Muscle layer of duodenum (tissue), 2 donors: Measurements from ENCODE around the gene HOXC12.

Experiments
- H3K27ac ChIP-seq: one replicate; pipeline ENCODE4 v1.7.0; 2013; ENCODE audit warnings: mild to moderate bottlenecking, low read length
- H3K27me3 ChIP-seq: one replicate; pipeline ENCODE4 v1.7.0; 2013; ENCODE audit warnings: low read depth, mild to moderate bottlenecking, control low read depth, low read length
- H3K36me3 ChIP-seq, 2 donors: one replicate each; pipeline ENCODE4 v1.7.0; 2013; ENCODE audit warnings: low read length in 2 of 2, control low read depth in 1 of 2, mild to moderate bottlenecking in 1 of 2; ENCODE audit not compliant: insufficient read depth in 2 of 2, control insufficient read depth in 1 of 2
- H3K4me1 ChIP-seq, 2 donors: one replicate each; pipeline ENCODE4 v1.7.0; 2013; ENCODE audit warnings: low read length in 2 of 2, mild to moderate bottlenecking in 2 of 2, control low read depth in 1 of 2, moderate library complexity in 1 of 2; ENCODE audit not compliant: insufficient read depth in 2 of 2, control insufficient read depth in 1 of 2
- H3K4me3 ChIP-seq, 2 donors: one replicate each; pipeline ENCODE4 v1.7.0; 2013; ENCODE audit warnings: low read length in 2 of 2, low read depth in 1 of 2, mild to moderate bottlenecking in 1 of 2
- H3K9me3 ChIP-seq, 2 donors: one replicate each; pipeline ENCODE4 v1.7.0; 2013; ENCODE audit warnings: low read length in 2 of 2, control low read depth in 1 of 2, mild to moderate bottlenecking in 1 of 2; ENCODE audit not compliant: control insufficient read depth in 1 of 2
- donor health status: healthy.

The HOXC12 gene

GRCh38 chr12:53952335-53952694 is 2.4 kb upstream of the HOXC12 start:
- Histone ChIP-seq H3K4me3 (no peak overlapping the region), H3K27ac (no peak overlapping the region), H3K36me3 (no peaks in the 10 kb centered on the region), H3K9me3 (peaks cover 0 to 5% of the 10 kb centered on the region in 2 donors), H3K27me3 (peaks cover 92% of the 10 kb centered on the region), H3K4me1 (peaks cover 0 to 21% of the 10 kb centered on the region in 2 donors)

GRCh38 chr12:53952871-53953734 is 1.6 kb upstream of the HOXC12 start:
- no peaks in the 10 kb centered on the region for H3K36me3 ChIP-seq
- H3K9me3 ChIP-seq, result peaks cover 0 to 5% of the 10 kb centered on the region in 2 donors
- H3K4me3 ChIP-seq, result no peak overlapping the region
- peaks cover 0 to 21% of the 10 kb centered on the region in 2 donors for H3K4me1 ChIP-seq
- H3K27me3 ChIP-seq, result peaks cover 92% of the 10 kb centered on the region
- H3K27ac ChIP-seq, result no peak overlapping the region

DNA sequence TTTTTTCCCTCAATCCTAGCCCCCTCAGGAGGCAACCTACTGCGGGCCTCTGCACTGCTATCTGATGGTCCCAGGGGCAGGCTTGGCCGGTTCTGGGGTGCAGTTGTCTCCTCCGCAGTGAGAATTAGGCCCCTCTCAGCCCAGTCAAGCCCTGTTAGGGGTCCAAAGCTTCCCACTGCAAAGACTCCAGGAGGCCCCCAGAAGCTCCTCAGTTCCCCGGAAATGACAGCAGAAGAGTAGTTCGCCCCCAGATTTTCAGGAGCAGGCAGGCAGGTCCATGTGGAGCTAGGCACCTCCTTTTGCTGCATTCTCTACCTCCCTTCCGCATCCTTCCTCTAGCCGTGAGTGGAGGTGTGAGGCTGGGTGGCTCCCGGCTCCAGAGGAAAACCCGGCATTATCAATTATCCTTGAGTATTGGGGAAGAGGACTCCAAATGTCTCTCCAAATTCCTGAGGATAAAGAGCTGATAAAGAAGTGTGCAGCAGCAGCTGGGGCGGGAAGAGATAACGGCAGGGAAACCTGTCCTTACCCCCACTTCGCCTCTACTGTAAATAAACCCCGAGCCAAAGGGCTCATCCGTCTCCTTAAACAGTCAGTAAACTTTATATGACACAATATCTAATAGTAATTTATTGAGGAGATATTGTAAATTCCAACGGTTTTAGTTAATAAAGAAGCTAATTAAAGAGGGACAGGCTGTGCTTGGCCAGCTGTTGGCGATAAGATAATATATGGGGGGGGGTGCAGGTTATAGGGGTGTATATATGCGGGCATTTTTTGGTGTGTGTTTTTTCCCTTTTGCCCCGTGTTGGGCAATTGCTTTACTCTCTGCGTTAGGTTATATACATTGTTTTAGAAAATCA is 641 bp upstream of the HOXC12 start:
- H3K9me3 ChIP-seq, result peaks cover 0 to 5% of the 10 kb centered on the region in 2 donors
- peaks cover 95% of the 10 kb centered on the region for H3K27me3 ChIP-seq
- H3K27ac ChIP-seq, result no peak overlapping the region
- no peaks in the 10 kb centered on the region for H3K36me3 ChIP-seq
- peaks cover 0 to 21% of the 10 kb centered on the region in 2 donors for H3K4me1 ChIP-seq
- H3K4me3 ChIP-seq, result no peak overlapping the region

DNA sequence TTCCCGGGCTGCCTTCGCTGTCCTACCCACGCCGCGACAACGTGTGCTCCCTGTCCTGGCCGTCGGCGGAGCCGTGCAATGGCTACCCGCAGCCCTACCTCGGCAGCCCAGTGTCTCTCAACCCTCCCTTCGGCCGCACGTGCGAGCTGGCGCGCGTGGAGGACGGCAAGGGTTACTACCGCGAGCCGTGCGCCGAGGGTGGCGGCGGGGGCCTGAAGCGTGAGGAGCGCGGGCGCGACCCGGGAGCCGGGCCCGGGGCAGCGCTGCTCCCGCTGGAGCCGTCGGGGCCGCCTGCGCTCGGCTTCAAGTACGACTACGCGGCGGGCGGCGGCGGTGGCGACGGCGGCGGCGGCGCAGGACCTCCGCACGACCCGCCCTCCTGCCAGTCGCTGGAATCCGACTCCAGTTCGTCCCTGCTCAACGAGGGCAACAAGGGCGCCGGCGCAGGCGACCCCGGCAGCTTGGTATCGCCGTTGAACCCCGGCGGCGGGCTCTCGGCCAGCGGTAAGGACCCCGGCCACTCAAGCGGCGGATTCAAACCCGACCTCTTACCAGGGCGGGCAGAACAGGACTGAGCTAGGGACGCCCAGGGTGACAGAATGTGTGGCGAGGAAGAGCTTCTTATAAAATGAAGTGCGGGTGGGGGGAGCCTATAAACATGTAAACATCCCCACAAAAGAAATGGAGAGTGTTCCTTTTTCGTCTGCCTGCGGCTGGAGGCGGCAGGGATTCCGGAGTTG is 503 bp downstream of the HOXC12 start:
- Histone ChIP-seq H3K36me3 (no peaks in the 10 kb centered on the region), H3K4me3 (no peak overlapping the region), H3K27me3 (peaks cover 96% of the 10 kb centered on the region), H3K4me1 (peaks cover 0 to 21% of the 10 kb centered on the region in 2 donors), H3K9me3 (peaks cover 0 to 5% of the 10 kb centered on the region in 2 donors), H3K27ac (no peak overlapping the region)

DNA sequence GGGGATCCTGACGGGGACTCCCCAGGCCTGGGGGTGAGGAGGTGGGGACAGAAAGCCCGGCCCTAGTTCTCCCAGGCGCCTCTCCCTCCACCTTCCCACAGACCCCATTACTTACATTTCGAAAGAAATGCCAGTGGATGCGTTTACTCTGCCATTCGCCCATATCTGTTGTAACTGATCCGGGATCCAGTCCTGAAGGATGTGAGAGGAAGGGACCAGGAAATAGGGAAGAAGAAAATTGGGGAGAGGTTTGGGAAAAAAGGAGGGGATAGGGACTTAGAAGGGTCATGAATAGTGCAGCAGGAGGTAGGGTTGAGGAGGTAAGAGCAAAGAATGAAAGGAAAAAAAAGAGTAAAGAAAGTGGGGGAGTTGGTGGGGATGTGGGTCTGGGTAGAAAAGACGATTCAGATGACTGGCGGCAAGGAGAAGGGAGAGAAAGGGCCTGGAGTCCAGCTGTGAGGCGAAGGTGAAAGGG is 1.1 kb downstream of the HOXC12 start:
- Histone ChIP-seq H3K27ac (no peak overlapping the region), H3K9me3 (peaks cover 0 to 5% of the 10 kb centered on the region in 2 donors), H3K4me1 (peaks cover 0 to 22% of the 10 kb centered on the region in 2 donors), H3K27me3 (peaks cover 96% of the 10 kb centered on the region), H3K4me3 (no peak overlapping the region), H3K36me3 (no peaks in the 10 kb centered on the region)

GRCh38 chr12:53956251-53956887 is 1.7 kb downstream of the HOXC12 start:
- no peak overlapping the region for H3K27ac ChIP-seq
- no peak overlapping the region for H3K4me3 ChIP-seq
- peaks cover 95% of the 10 kb centered on the region for H3K27me3 ChIP-seq
- H3K4me1 ChIP-seq, result peaks cover 0 to 25% of the 10 kb centered on the region in 2 donors
- H3K9me3 ChIP-seq, result peaks cover 0 to 5% of the 10 kb centered on the region in 2 donors
- H3K36me3 ChIP-seq, result no peaks in the 10 kb centered on the region

- Histone ChIP-seq H3K4me1 (peaks cover 0 to 19% of the 10 kb centered on the region in 2 donors), H3K9me3 (peaks cover 0 to 5% of the 10 kb centered on the region in 2 donors), H3K27me3 (peaks cover 95% of the 10 kb centered on the region)
Measured at GRCh38 chr12:53956914-53957536, 2.3 kb downstream of the HOXC12 start.

GRCh38 chr12:53958128-53958527 is 3.4 kb downstream of the HOXC12 start:
- Histone ChIP-seq H3K9me3 (peaks cover 0 to 5% of the 10 kb centered on the region in 2 donors), H3K4me3 (no peak overlapping the region), H3K36me3 (no peaks in the 10 kb centered on the region), H3K27me3 (peaks cover 95% of the 10 kb centered on the region), H3K4me1 (peaks cover 0 to 13% of the 10 kb centered on the region in 2 donors), H3K27ac (no peak overlapping the region)

More at GRCh38 chr12:53956914-53957536, 2.3 kb downstream of the HOXC12 start:
- Histone ChIP-seq H3K36me3 (no peaks in the 10 kb centered on the region), H3K27ac (no peak overlapping the region), H3K4me3 (no peak overlapping the region)

- Histone ChIP-seq H3K9me3 (no peaks in the 10 kb centered on the region), H3K27ac (no peak overlapping the region), H3K36me3 (no peaks in the 10 kb centered on the region), H3K27me3 (peaks cover 95% of the 10 kb centered on the region), H3K4me1 (peaks cover 0 to 16% of the 10 kb centered on the region in 2 donors), H3K4me3 (no peak overlapping the region)
Measured at GRCh38 chr12:53959314-53959713, 4.6 kb downstream of the HOXC12 start.
